Right hindlimb (tissue), 1 donor: ENCODE measurements around the gene SFPQ.

ENCODE experiments used
- DNase-seq: peaks from one replicate; pipeline ENCODE4 v3.0.0-alpha.2; 2018

The SFPQ gene

GRCh38 chr1:35136780-35137179 lies 56.2 kb downstream of the SFPQ start:
- no peak for DNase-seq
